ENCODE data around the gene TBX2. TPM values are rescaled to one million over a fixed set of nuclear protein-coding genes. Genes with fewer than 3 reads are reported as not detected.

The TBX2 gene
- total RNA-seq, 1 experiment from 2014 or later, result not detected

- H4K5ac ChIP-seq (ENCODE audit: insufficient read length, low read depth, low read length), result no peak overlapping the region
- no peak for DNase-seq
- no peak overlapping the region for H3K56ac ChIP-seq (ENCODE audit: insufficient read length, low read depth, low read length)
- Mint-ChIP-seq H3K4me1 (peaks cover 11 to 24% of the 10 kb centered on the region in 2 experiments), H3K27me3 (ENCODE audit: low read depth) (no peaks in the 10 kb centered on the region; the same call in 1 of the 2 replicates), H3K4me3 (no peak overlapping the region), H3K9me3 (no peaks in the 10 kb centered on the region), H3K27ac (no peak overlapping the region), H3K36me3 (ENCODE audit: insufficient read depth in 1 of 3, low read depth in 3 of 3) (no peaks in the 10 kb centered on the region)
- H3K27ac ChIP-seq (ENCODE audit: insufficient read length, low read depth, low read length), result no peak overlapping the region
- H2AK5ac ChIP-seq (ENCODE audit: insufficient read length, low read length), result no peak overlapping the region
- no peaks in the 10 kb centered on the region for H3K27me3 ChIP-seq (ENCODE audit: insufficient read depth, low read length)
- no peak overlapping the region for H3K9ac ChIP-seq (ENCODE audit: extremely low read depth, insufficient read length, low read length)
- H2BK15ac ChIP-seq (ENCODE audit: low read depth, low read length), result no peak overlapping the region
- no peaks in the 10 kb centered on the region for H3K4me1 ChIP-seq (ENCODE audit: insufficient read depth, low read length)
- no peaks in the 10 kb centered on the region for H3K79me1 ChIP-seq (ENCODE audit: insufficient read depth, low read depth, low read length, poor library complexity, severe bottlenecking)
- no peak overlapping the region for H3T11ph ChIP-seq (ENCODE audit: low read length)
- no peaks in the 10 kb centered on the region for H4K20me1 ChIP-seq (ENCODE audit: control insufficient read depth, insufficient read depth, insufficient read length)
- H3K18ac ChIP-seq (ENCODE audit: insufficient read length, low read depth, low read length), result no peak overlapping the region
- H3K4me2 ChIP-seq (ENCODE audit: insufficient read depth, insufficient read length, low read length), result no peak overlapping the region
- no peaks in the 10 kb centered on the region for H3K9me3 ChIP-seq (ENCODE audit: control insufficient read depth, low read depth, low read length)
- no peak overlapping the region for H2BK20ac ChIP-seq (ENCODE audit: low read depth, low read length, poor library complexity, severe bottlenecking)
- H4K8ac ChIP-seq (replicated peaks; ENCODE audit: insufficient read length, low read depth, low read length), result no peak overlapping the region
- H2AFZ ChIP-seq (ENCODE audit: low read length), result no peak overlapping the region
- H4K91ac ChIP-seq (ENCODE audit: insufficient read length, low read depth, low read length), result no peak overlapping the region
- no CpG with 5 or more reads among the region's 10 CpGs for WGBS (ENCODE audit: extremely low coverage, insufficient read length, low lambda C conversion rate)
- H3K14ac ChIP-seq (ENCODE audit: insufficient read depth, low read length), result no peak overlapping the region
- no peak overlapping the region for H2BK120ac ChIP-seq (ENCODE audit: low read depth, low read length, poor library complexity, severe bottlenecking)
- TF ChIP-seq CTCF (conservative IDR thresholded peaks at IDR 0.05), result no peak
- no peak overlapping the region for H2BK5ac ChIP-seq (ENCODE audit: insufficient read length, low read length)
- no peak overlapping the region for H3K4ac ChIP-seq (ENCODE audit: low read depth, low read length)
- no peaks in the 10 kb centered on the region for H3K79me2 ChIP-seq (ENCODE audit: insufficient read depth, low read length)
- no peak overlapping the region for H3K23ac ChIP-seq (ENCODE audit: insufficient read length, low read depth, low read length)
- H2BK12ac ChIP-seq (ENCODE audit: insufficient read length, low read depth, low read length), result no peak overlapping the region
- no peaks in the 10 kb centered on the region for H3K23me2 ChIP-seq (ENCODE audit: insufficient read length, low read depth, low read length, poor library complexity, severe bottlenecking)
Observed at GRCh38 chr17:61380217-61380835, 19.3 kb upstream of the TBX2 start.

Data from H9 (cell line).